GM12873 (cell line): ENCODE measurements around the gene RERE.

Source experiments
- CTCF ChIP-seq: IDR thresholded peaks from 2 replicates; pipeline ENCODE4 v1.5.1; 2012; ENCODE audit warnings: low read depth, mild to moderate bottlenecking, moderate library complexity, low read length, control low read depth; ENCODE audit not compliant: insufficient read depth; ENCODE audit errors: missing control alignments

Gene RERE

GRCh38 chr1:8510041-8510823 lies 307.2 kb downstream of the RERE start:
- no peak for TF ChIP-seq CTCF

GRCh38 chr1:8509579-8509978 lies 307.9 kb downstream of the RERE start:
- no peak for TF ChIP-seq CTCF

- TF ChIP-seq CTCF, result no peak
Measured at GRCh38 chr1:8506995-8507615, 310.3 kb downstream of the RERE start.

GRCh38 chr1:8506456-8506855 lies 311.0 kb downstream of the RERE start:
- TF ChIP-seq CTCF, result no peak

GRCh38 chr1:8503842-8504241 lies 313.6 kb downstream of the RERE start:
- no peak for TF ChIP-seq CTCF

- TF ChIP-seq CTCF, result no peak
Measured at GRCh38 chr1:8497210-8497819, 320.1 kb downstream of the RERE start.

GRCh38 chr1:8496473-8496872 lies 321.0 kb downstream of the RERE start:
- no peak for TF ChIP-seq CTCF
